ENCODE results near the gene NOS1AP. TPM values are rescaled to one million over a fixed set of nuclear protein-coding genes. Genes with fewer than 3 reads are reported as not detected.

The NOS1AP gene
- total and polyA plus RNA-seq, 9 of the 15 experiments (the other 6 are each of a cell fraction or from before 2014, with no cell fraction given): 0.07 to 1.5 (median 0.22) TPM

DNA sequence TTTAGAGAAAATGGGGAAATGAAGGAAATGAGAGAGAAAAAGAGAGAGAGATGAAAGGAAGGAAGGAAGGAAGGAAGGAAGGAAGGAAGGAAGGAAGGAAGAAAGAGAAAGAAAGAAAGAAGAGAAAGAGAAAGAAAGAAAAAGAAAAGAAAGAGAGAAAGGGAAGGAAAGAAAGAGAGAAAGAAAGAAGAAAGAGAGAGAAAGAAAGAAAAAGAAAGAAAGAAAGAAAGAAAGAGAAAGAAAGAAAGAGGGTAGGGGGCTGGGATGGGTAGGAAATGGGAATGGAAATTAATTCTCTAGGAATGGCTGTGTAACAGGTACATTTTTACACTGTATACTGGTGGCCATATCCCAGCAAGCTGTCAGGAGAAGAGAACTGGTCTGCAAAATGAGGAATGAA, 346.7 kb downstream of the NOS1AP start:
- no peak for DNase-seq (ENCODE audit: extremely low read depth in 1 of 4, low spot score in 3 of 4)
- H3K9me1 ChIP-seq (ENCODE audit: control insufficient read depth, insufficient read depth, low read length): no peaks in the 10 kb centered on the region
- no peaks in the 10 kb centered on the region for H3K9me3 ChIP-seq (replicated peaks; ENCODE audit: control insufficient read depth, insufficient read depth, low read depth, low read length)
- intact Hi-C loops (cut with micrococcal nuclease): no loop called here
- no peak for ATAC-seq
- H3K9ac ChIP-seq (ENCODE audit: insufficient read depth in 1 of 2, low read depth in 2 of 2, low read length in 2 of 2): no peak overlapping the region
- TF ChIP-seq ARID1B (IDR thresholded peaks at IDR 0.05) (no peak), KLF6 (CRISPR knock-in tag; IDR thresholded peaks at IDR 0.05; ENCODE audit: borderline replicate concordance) (no peak), ZBTB2 (IDR thresholded peaks at IDR 0.05) (peak; percentile 48; the same call in 1 of the 2 replicates), ZNF512 (tag; IDR thresholded peaks at IDR 0.05) (peak; percentile 98), MCM5 (IDR thresholded peaks at IDR 0.05; ENCODE audit: low read depth) (no peak), ZNF133 (CRISPR knock-in tag; IDR thresholded peaks at IDR 0.05) (no peak), CEBPB (tag; IDR thresholded peaks at IDR 0.05) (no peak), ZNF324 (CRISPR knock-in tag; IDR thresholded peaks at IDR 0.05) (no peak), RBM39 (optimal IDR thresholded peaks at IDR 0.05; ENCODE audit: low read depth, low read length) (peak; percentile 60), MTA1 (IDR thresholded peaks at IDR 0.05; ENCODE audit: borderline replicate concordance) (0 out of 2 replicates have a peak, but pooled peaks have one; percentile 31), RBM17 (IDR thresholded peaks at IDR 0.05; ENCODE audit: borderline replicate concordance, low read depth, low read length) (no peak), GATAD2A (IDR thresholded peaks at IDR 0.05) (0 out of 2 replicates have a peak, but pooled peaks have one; percentile 23)
- no TSS peak for BruUV-seq (replicated peaks)
- ChIA-PET POLR2A (no interaction called here), CTCF (ENCODE audit: low intra/inter-chr PET ratio) (no interaction called here)
- H2AFZ ChIP-seq (ENCODE audit: low read depth, low read length): no peak overlapping the region; the same call in 1 of the 2 replicates
- no peak for FAIRE-seq
- no peaks in the 10 kb centered on the region for H3K36me3 ChIP-seq (ENCODE audit: control insufficient read depth, insufficient read depth, low read length)
- in situ Hi-C loops (cut with MboI): no loop called here
- H3K4me2 ChIP-seq (ENCODE audit: insufficient read depth, low read length): no peak overlapping the region
- no peaks in the 10 kb centered on the region for H3K79me2 ChIP-seq (ENCODE audit: control insufficient read depth, insufficient read depth, low read length)
- H3K27me3 ChIP-seq (ENCODE audit: control insufficient read depth in 2 of 2, insufficient read depth in 2 of 2, low read length in 2 of 2): no peaks in the 10 kb centered on the region
- peaks cover 18 to 58% of the 10 kb centered on the region in 2 experiments for H3K4me1 ChIP-seq (replicated peaks in 1 of 2; ENCODE audit: control insufficient read depth in 2 of 2, insufficient read depth in 2 of 2, low read length in 2 of 2)
- no peak overlapping the region for H3K4me3 ChIP-seq
- H3K27ac ChIP-seq (ENCODE audit: extremely low read depth, low read depth, low read length): no peak overlapping the region
- H4K20me1 ChIP-seq (replicated peaks; ENCODE audit: control insufficient read depth, insufficient read depth, low read length): no peaks in the 10 kb centered on the region
